Stimulated activated naive CD8-positive, alpha-beta T cell treated with anti-CD3 and anti-CD28 coated beads, Interleukin-15, Interleukin-2, amounts not matched to agents 100 U/mL and 50 U/mL, for 24 hours (primary cell): ENCODE results near the gene NUDCD3.
"Not testable (repeated sequence)": the region's sequence is repeated elsewhere in the genome, so short reads cannot be mapped to it uniquely, and the experiment has no call there.

Experiments
- ATAC-seq: fragments of 150-1000 bp; cut with Tn5 transposase; one replicate; pipeline ENCODE4 v1.10.0; 2021
- DNase-seq: peaks from one replicate; pipeline ENCODE4 v3.0.0; 2021

The NUDCD3 gene

DNA sequence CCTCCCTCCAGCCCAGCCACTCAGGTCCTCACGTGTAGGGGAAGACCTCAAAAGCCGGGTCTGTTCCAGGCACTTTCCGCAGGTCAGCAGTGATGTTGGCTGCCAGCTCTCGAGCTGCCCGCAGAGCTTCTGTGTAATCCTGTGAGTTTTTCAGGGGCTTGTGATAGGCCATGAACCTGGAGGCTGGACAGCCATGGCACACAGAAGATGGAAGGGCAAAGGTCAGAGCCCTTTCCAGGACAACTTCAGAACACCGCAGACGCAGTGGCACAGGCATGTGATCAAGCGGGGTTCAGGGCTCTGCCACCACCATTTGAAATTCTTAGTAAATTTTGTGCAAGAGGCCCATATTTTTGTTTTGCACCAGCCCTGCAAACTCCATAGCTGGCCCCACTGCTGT, 26.7 kb upstream of the NUDCD3 start:
- ATAC-seq (no peak), DNase-seq (no peak)

- ATAC-seq, result no peak
- DNase-seq, result no peak
Observed at GRCh38 chr7:44515590-44516268, 25.3 kb upstream of the NUDCD3 start.

GRCh38 chr7:44512736-44513135, 22.3 kb upstream of the NUDCD3 start:
- no peak for DNase-seq
- ATAC-seq, result no peak

- no peak for ATAC-seq
- DNase-seq, result no peak
Observed at GRCh38 chr7:44511863-44512468, 21.5 kb upstream of the NUDCD3 start.

- ATAC-seq, result no peak
- DNase-seq, result no peak
Observed at GRCh38 chr7:44511236-44511635, 20.8 kb upstream of the NUDCD3 start.

DNA sequence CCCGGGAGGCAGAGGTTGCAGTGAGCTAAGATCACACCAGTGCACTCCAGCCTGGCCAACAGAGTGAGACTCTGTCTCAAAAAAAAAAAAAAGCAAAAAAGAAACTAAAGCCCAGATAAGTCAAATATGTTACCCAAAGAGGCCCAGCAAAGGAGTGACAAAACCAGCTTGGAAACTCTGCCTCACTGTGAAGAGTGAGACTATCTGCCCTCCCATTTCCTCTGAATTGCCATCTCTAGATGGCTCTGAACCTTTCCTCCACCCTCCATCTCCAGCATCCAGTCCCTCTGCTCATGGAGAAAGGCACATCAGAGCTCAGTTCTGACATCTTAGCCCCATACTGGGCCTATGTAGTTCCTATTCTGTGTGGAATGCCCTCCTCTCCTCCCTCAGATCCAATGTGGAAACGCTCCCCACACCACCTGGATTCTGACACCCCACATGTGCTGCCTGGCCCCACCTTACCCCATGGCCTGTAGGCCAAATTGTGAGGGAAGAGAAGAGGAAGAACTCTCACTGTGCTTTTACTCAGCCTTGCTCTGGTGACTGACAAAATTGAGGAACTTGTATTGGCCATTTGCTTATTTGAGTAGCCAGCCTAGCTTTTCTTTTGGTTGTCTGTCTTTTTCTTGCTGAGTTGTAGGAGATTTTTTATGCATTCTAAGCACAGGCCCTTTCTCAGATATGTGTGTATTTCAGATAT, 18.0 kb upstream of the NUDCD3 start:
- ATAC-seq, result peak; percentile 93
- peak; percentile 13 for DNase-seq

GRCh38 chr7:44506592-44507288, 16.3 kb upstream of the NUDCD3 start:
- DNase-seq, ATAC-seq: not testable (repeated sequence)

- ATAC-seq (no peak), DNase-seq (no peak)
Observed at GRCh38 chr7:44505595-44505994, 15.1 kb upstream of the NUDCD3 start.

DNA sequence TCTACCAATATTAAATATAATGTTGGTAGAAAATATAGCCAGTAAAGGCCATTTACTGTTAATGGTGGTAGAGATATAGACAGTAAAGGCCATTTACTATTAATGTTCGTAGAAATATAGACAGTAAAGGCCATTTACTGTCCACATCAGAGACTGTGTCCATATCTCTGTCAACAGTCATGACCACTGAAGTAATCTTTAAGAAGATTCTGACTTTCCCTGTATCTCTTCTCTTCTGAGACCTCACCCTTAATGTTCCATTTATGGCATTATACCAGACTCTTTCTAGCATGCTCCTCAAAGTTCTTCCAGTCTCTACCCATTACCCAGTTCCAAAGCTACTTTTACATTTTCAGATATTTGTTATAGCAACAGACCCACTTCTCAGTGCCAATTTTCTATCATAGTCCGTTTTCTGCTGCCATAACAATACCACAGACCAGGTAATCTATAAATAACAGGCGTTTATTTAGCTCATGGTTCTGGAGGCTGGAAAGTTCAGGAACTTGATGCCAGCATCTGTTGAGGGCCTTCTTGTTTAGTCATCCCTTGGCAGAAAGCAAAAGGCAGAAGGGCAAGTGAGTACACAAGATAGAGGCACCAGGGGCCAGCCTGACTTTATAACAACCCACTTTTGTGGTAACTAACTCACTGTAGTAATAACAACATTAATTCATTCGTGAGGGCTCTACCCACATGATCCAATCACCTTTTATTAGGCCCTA, 7.9 kb upstream of the NUDCD3 start:
- DNase-seq, result no peak
- no peak for ATAC-seq

DNA sequence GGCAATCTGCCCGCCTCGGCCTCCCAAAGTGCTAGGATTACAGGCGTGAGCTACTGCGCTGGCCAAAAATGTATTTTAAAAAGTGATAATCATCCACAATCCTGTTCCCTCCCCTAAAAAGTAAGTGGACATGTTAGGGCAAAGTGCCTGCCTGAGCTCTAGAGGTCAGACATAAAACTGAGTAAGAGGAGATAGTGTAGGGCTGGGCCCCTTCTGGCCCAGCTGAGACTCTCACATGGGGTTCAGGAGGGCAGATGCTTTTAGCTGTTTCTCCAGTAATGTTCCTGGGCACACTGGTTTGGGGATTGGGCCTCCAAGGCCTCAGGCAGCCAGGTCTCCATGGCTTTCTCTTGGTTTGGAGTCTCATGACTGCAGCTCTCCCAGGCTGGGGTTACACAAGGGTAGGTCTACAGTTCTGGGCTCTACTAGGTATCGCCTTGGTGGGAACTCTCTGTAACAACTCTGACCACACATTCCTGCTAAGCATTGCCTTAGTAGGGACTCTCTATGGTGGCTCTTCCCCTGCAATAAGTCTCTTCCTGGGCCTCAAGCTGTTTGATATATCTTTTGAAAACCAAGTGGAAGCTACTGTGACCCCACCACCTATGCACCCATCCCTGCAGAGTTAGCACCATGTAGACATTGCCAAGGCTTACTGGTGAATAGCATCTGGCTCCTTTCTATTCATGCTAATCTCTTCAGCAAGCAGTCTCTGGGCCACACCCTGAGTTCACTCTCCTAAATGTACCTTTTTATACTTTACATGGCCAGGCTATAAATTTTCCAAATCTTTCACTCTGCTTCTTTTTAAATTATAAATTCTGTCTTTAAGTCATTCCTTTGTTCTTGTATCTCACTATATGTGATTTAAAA, 6.9 kb upstream of the NUDCD3 start:
- no peak for ATAC-seq
- DNase-seq, result no peak

DNA sequence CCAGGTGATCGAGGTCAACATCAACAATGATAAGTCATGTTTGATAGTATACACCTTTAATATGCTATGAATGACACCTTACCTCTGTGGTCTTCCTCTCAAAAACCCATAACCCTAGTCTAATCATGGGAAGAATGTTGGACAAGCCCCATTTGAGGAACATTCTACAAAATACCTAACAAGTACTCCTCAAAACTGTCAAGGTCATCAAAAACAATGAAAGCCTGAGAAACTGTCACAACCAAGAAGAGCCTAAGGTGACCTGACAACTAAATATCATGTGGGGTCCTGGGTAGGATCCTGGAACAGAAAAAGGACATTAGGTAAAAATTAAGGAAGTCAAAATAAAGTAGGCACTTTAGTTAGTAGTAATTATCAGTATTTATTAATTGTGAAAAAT, 5.9 kb upstream of the NUDCD3 start:
- no peak for DNase-seq
- no peak for ATAC-seq

DNA sequence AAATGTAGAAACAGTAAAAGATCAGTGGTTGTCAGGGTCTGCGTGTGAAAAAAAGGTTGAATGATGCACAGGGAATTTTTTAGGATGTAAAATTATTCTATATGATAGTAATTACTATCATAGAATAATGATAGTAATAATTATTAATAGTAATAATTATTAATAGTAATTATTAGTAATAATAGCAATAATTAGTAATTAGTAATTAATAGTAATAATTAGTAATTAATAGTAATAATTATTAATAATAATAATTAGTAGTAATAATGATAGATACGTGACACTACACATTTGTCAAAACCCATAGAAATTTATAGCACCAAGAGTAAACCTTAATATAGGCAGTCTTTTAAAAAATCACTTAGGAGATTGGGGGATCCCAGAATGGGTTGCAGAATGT, 4.5 kb upstream of the NUDCD3 start:
- DNase-seq (no peak), ATAC-seq (no peak)

DNA sequence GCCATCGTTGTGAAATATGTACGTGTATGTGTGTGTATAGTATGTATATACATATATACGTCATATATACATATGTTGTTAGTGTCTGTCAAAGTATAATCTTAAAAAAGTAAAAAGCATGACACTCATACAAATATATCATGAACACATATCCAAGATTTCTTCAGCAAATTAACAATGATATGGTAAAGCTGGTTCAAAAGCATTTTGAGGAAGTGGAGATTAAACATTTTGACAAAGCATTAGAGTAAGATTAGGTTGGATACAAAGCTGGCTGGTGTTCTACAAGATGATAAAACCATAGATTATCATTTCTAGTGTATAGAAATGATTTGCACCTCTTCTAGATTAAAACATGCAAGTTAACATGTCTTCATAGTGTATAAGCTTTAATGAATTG, 771 bp upstream of the NUDCD3 start:
- no peak for ATAC-seq
- DNase-seq, result no peak

DNA sequence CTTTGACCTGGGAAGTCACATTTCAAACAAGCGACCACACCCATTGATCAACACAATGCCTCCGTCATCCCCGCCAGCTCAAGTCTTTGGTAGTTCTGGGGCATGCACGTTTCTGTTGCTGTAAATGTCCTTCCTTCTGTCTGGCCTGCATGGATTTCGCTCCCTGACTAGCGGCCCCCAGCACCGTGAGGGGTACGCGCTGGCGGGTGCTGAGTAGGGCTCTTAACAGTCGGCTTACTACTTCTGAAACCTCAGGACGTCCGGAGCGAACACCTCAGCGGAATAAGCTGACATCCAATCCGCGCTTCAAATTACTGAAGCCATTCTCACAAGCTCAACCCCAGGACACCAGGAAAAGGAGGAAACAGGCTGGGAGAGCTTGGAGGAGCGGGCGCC, 505 bp downstream of the NUDCD3 start:
- DNase-seq (no peak), ATAC-seq (peak; percentile 30)

DNA sequence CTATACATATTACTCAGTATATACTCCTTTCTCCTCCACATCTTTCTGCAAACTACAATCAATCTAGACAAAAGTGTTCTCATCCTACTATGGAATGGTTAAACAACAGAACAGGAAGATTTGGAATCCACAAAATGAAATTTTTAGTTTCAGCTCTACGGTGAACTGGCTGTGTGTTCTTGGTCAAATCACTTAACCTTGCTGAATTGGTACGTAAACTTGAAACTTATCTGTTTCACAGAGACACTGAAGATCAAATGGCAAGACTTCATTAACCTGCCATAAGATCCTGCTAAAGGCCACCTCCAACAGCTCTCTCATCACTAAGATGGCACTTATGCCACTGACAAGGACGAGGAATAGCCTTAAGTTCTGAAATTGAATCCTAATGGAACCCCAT, 1.5 kb downstream of the NUDCD3 start:
- ATAC-seq (no peak), DNase-seq (no peak)

GRCh38 chr7:44486693-44487092, 3.8 kb downstream of the NUDCD3 start:
- no peak for DNase-seq
- ATAC-seq, result no peak

DNA sequence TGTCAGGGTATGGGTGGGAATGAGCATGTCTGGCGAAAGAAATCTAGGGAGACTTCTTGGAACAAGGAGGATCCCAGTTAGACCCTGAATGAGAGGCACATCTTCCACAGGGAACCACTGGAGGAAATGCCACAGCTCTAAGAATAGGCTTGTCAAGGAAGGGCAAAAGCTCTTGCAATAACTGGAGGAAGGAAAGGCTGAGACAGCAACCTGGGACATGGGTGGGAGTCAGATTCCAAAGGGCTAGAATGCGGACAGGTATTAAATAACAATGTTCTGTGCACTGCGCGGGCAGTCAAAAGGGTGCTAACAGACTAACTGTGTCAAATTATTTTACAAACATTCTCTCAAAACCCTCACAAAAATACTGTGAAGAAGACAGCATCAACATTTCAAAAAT, 4.5 kb downstream of the NUDCD3 start:
- ATAC-seq, result no peak
- no peak for DNase-seq

GRCh38 chr7:44484482-44485313, 5.8 kb downstream of the NUDCD3 start:
- no peak for DNase-seq
- no peak for ATAC-seq

DNA sequence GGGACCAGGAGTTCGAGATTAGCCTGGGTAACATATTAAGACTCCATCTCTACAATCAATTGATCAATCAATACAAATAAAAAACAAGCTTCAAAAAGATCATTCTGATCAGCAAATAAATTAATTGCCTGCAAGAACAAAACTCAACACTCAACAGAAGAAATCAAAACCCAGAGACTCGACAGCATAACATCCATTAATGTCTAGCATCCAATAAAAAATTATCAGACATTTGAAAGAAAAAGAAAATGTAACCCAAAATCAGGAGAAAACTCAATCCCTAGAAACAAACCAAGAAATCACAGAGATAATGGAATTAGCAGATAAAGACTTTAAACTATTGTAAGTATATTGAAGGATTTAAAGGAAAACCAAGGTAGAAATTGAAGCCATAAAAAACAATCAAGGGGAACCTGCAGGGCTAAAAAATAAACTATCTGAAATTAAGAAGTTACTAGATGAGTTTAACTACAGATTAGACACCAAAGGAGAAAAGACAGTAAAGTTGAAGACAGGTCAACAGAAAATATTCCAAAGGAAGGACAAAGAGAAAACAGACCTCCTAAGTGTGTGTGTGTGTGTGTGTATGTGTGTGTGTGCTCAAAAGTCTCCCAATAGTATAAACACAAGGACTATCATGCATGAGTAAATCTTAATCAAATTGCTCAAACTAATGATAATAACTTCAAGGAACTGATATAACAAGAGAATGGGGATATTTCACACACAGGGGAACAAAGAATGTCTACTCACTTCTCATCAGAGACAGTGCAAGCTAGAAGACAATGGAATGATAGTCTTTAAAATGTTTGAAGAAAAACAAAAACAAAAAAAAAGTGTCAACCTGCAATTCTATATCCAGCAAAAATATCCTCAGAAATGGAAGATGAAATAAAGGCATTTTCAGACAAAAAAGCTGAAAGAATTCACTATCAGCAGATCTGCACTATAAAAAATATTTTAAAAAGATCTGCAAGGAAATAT, 7.7 kb downstream of the NUDCD3 start:
- DNase-seq, result no peak
- no peak for ATAC-seq
